ENCODE measurements around the gene ARL6IP4. TPM values are rescaled to one million over a fixed set of nuclear protein-coding genes. Genes with fewer than 3 reads are reported as not detected.

ARL6IP4 gene
- polyA plus RNA-seq, 2 donors = 161 to 184 TPM

DNA sequence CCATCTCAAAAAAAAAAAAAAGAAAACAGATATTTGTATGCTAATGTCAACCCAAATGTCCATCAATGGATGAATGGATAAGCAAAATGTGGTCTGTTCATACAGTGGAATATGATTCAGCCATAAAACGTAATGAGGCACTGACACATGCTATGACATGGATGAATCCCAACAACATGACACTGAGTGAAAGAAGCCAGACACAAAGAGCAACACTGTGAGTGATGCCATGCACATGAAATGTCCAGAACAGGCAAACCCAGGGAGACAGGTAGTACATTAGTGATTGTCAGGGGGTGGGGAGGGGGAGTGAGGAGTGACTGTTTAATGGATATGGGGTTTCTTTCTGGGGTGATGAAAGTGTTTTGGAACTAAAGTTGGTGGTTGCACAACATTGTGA lies 50.2 kb downstream of the ARL6IP4 start:
- no peak overlapping the region for H3K27ac ChIP-seq (ENCODE audit: low read depth in 2 of 2, low read length in 1 of 2)
- 60 to 63% methylated on average over 1 of the region's 1 CpG for WGBS, 2 donors
- no peaks in the 10 kb centered on the region for H3K4me1 ChIP-seq (ENCODE audit: control insufficient read depth in 2 of 2, insufficient read depth in 2 of 2, low read length in 1 of 2)
- no peaks in the 10 kb centered on the region for H3K9me3 ChIP-seq (ENCODE audit: control insufficient read depth in 2 of 2, insufficient read depth in 1 of 2, low read depth in 1 of 2, low read length in 1 of 2)
- H3K27me3 ChIP-seq (ENCODE audit: control insufficient read depth in 1 of 2, insufficient read depth in 2 of 2, low read length in 2 of 2) = no peaks in the 10 kb centered on the region
- peaks cover 5 to 20% of the 10 kb centered on the region in 2 donors for H3K36me3 ChIP-seq (ENCODE audit: control insufficient read depth in 2 of 2, insufficient read depth in 2 of 2, low read length in 1 of 2)
- no peak overlapping the region for H3K4me3 ChIP-seq (ENCODE audit: low read depth in 1 of 2, low read length in 2 of 2)

- Histone ChIP-seq H3K4me3 (ENCODE audit: low read depth in 1 of 2, low read length in 2 of 2) (no peak overlapping the region), H3K9me3 (ENCODE audit: control insufficient read depth in 2 of 2, insufficient read depth in 1 of 2, low read depth in 1 of 2, low read length in 1 of 2) (no peaks in the 10 kb centered on the region), H3K27ac (ENCODE audit: low read depth in 2 of 2, low read length in 1 of 2) (no peak overlapping the region), H3K36me3 (ENCODE audit: control insufficient read depth in 2 of 2, insufficient read depth in 2 of 2, low read length in 1 of 2) (peaks cover 5 to 20% of the 10 kb centered on the region in 2 donors), H3K4me1 (ENCODE audit: control insufficient read depth in 2 of 2, insufficient read depth in 2 of 2, low read length in 1 of 2) (no peaks in the 10 kb centered on the region), H3K27me3 (ENCODE audit: control insufficient read depth in 1 of 2, insufficient read depth in 2 of 2, low read length in 2 of 2) (no peaks in the 10 kb centered on the region)
- 73 to 80% methylated on average over 10 of the region's 10 CpGs for WGBS, 2 donors
Measured at GRCh38 chr12:123031171-123031845, 50.8 kb downstream of the ARL6IP4 start.

Other genes starting within 250 kb of the ARL6IP4 start
- gene HCAR1, start 249.8 kb upstream of the ARL6IP4 start, polyA plus RNA-seq = under 1 TPM; 0.15 to 0.18 TPM
- gene DENR, start 227.9 kb upstream of the ARL6IP4 start, polyA plus RNA-seq = 10 to 100 TPM; 24.2 to 27.6 TPM
- under 1 TPM; 0.02 to 0.04 TPM for gene CCDC62, start 206.1 kb upstream of the ARL6IP4 start, polyA plus RNA-seq
- 10 to 100 TPM; 23.1 to 32.7 TPM for gene HIP1R, start 145.2 kb upstream of the ARL6IP4 start, polyA plus RNA-seq
- gene VPS37B, start 84.6 kb upstream of the ARL6IP4 start, polyA plus RNA-seq = 10 to 100 TPM; 50.2 to 81.4 TPM
- 1 to 10 TPM; 1.5 to 4.4 TPM for gene ABCB9, start 14.2 kb upstream of the ARL6IP4 start, polyA plus RNA-seq
- gene OGFOD2, start 5.4 kb upstream of the ARL6IP4 start, polyA plus RNA-seq = 10 to 100 TPM; 10.8 to 11.5 TPM
- 1 to 10 TPM; 4.1 to 7.8 TPM for gene PITPNM2, start 170.4 kb downstream of the ARL6IP4 start, polyA plus RNA-seq

Measured in esophagus (tissue), 2 donors.